CD4-positive, alpha-beta memory T cell (primary cell): ENCODE measurements around the gene EMD. TPM values are rescaled to one million over a fixed set of nuclear protein-coding genes. Genes with fewer than 3 reads are reported as not detected.
"Not testable (repeated sequence)": the region's sequence is repeated elsewhere in the genome, so short reads cannot be mapped to it uniquely, and the experiment has no call there.

ENCODE experiments used
- CTCF ChIA-PET: fragments of 350-600 bp; sonication (Branson Sonifier 250); formaldehyde crosslinking; loops from one replicate; lab custom pipeline; 2021; ENCODE audit warnings: inconsistent platforms; ENCODE audit not compliant: partially characterized antibody; lab: Charles Lee
- POLR2A ChIA-PET: fragments of 350-600 bp; sonication (Branson Sonifier 250); formaldehyde crosslinking; loops from one replicate; lab custom pipeline; 2021; ENCODE audit not compliant: partially characterized antibody; lab: Charles Lee
- DNase-seq, 5 donors: peaks; one replicate each; pipeline versions ENCODE4 v3.0.0 to v3.0.0-alpha.2; 2020 to 2022; ENCODE audit warnings: mixed read lengths in 1 of 5
- H3K27ac ChIP-seq: one replicate; pipeline ENCODE4 v1.7.0; 2013; ENCODE audit warnings: low read depth, low read length
- H3K27me3 ChIP-seq: 2 replicates; pipeline ENCODE4 v1.7.0; 2013; ENCODE audit warnings: mild to moderate bottlenecking, low read length, moderate library complexity; ENCODE audit not compliant: insufficient read depth
- H3K36me3 ChIP-seq: 2 replicates; pipeline ENCODE4 v1.7.0; 2013; ENCODE audit warnings: mild to moderate bottlenecking, low read length, moderate library complexity; ENCODE audit not compliant: insufficient read depth
- H3K4me1 ChIP-seq: 2 replicates; pipeline ENCODE4 v1.7.0; 2013; ENCODE audit warnings: mild to moderate bottlenecking, low read length, moderate library complexity; ENCODE audit not compliant: insufficient read depth
- H3K4me3 ChIP-seq, 2 donors: one replicate each; pipeline ENCODE4 v1.7.0; 2013; ENCODE audit warnings: low read length in 2 of 2, mild to moderate bottlenecking in 1 of 2
- H3K9me3 ChIP-seq, 2 donors: one replicate each; pipeline ENCODE4 v1.7.0; 2013; ENCODE audit warnings: low read length in 2 of 2, control low read depth in 1 of 2; ENCODE audit not compliant: control insufficient read depth in 1 of 2
- H3K27ac Mint-ChIP-seq, 7 donors: one replicate each; pipeline ENCODE4 v1.8.0; 2020 to 2021; ENCODE audit warnings: mixed read lengths in 7 of 7, mild to moderate bottlenecking in 6 of 7, inconsistent platforms in 3 of 7, moderate library complexity in 3 of 7
- H3K27me3 Mint-ChIP-seq, 2 donors: one replicate each; pipeline ENCODE4 v1.8.0; 2020 to 2021; ENCODE audit warnings: mixed read lengths in 2 of 2
- H3K36me3 Mint-ChIP-seq, 2 donors: one replicate each; pipeline ENCODE4 v1.8.0; 2020 to 2021; ENCODE audit warnings: mixed read lengths in 2 of 2, inconsistent platforms in 1 of 2, mild to moderate bottlenecking in 1 of 2
- H3K4me1 Mint-ChIP-seq, 4 donors: one replicate each; pipeline ENCODE4 v1.8.0; 2020 to 2021; ENCODE audit warnings: mixed read lengths in 4 of 4, mild to moderate bottlenecking in 1 of 4
- H3K4me3 Mint-ChIP-seq, 8 donors: one replicate each; pipeline ENCODE4 v1.8.0; 2020 to 2021; ENCODE audit warnings: mixed read lengths in 8 of 8, mild to moderate bottlenecking in 7 of 8, moderate library complexity in 6 of 8, inconsistent platforms in 3 of 8
- H3K9me3 Mint-ChIP-seq, 8 donors: one replicate each; pipeline ENCODE4 v1.8.0; 2020 to 2021; ENCODE audit warnings: mixed read lengths in 8 of 8, mild to moderate bottlenecking in 5 of 8, inconsistent platforms in 3 of 8, moderate library complexity in 1 of 8
- intact Hi-C: fragments of 100-400 bp; cut with micrococcal nuclease; formaldehyde crosslinking; loops from one replicate; pipeline ENCODE4 v1.15.1; 2023
- polyA plus RNA-seq, 2 donors: library from polyadenylated mRNA; unstranded; fragments of 300-500 nt; fragmentation: Illumina TruSeq; gene quantifications; one replicate each; pipeline ENCODE4 v1.2.3, GENCODE V29; 2021
- total RNA-seq, 2 experiments: library from RNA; stranded (reverse); gene quantifications; one replicate each; pipeline ENCODE4 v1.2.3, GENCODE V29; 2021

Gene EMD
- total and polyA plus RNA-seq, 4 experiments from 2014 or later: 30.3 to 88.7 (median 61.2) TPM

- POLR2A ChIA-PET, intact Hi-C loops, H3K4me1 Mint-ChIP-seq, H3K27ac ChIP-seq, H3K4me3 Mint-ChIP-seq, H3K4me1 ChIP-seq, H3K36me3 ChIP-seq, DNase-seq, H3K27me3 ChIP-seq, H3K27me3 Mint-ChIP-seq, H3K9me3 Mint-ChIP-seq, H3K4me3 ChIP-seq, H3K27ac Mint-ChIP-seq, H3K36me3 Mint-ChIP-seq, H3K9me3 ChIP-seq, CTCF ChIA-PET: not testable (repeated sequence)
Measured at GRCh38 chrX:154388649-154389048, 9.6 kb downstream of the EMD start.

DNA sequence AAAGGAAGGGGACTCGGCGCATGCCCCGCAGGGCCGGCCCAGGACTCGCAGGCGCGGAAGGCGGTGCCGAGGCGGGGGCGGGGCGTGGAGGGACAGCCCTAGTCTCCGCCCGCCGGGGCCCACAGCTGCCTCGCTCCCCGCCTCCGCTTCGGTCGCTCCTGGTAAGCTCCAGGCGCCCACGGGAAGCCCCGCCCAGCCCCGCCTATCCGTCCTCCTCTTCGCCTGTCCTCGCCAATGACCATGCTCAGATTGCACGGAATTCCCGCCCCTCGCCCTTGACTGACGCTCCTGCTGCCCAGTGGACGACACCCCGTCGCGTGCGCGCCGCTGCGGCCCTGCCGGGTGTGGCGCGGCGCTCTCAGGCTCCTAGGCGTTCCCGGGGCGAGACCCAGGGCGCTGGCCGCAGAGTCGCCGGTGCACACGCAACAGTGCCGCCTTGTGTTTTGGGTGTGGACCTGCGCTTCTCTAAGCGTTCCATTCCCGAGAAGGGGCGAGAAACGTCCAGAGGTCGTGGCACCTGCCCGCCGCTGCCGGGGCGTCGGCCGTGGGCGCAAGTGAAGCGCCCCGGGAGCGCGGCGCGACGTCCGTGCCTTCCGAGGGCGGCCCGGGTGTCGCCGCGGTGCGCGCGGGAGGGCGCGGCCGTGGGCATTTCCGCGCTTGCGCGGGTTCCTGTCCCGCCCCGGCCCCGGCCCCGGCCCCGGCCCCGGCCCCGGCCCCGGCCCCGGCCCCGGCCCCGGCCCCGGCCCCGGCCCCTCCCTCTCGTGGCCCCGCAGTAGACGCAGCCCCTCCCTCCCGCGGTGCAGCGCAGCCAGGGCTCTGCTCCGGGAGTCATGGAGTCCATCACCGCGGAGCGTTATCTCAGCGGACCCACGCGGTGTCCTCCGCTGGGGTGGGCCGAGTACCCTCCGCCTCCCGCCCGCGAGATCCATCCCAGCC lies 11.0 kb downstream of the EMD start:
- H3K36me3 Mint-ChIP-seq, H3K4me1 ChIP-seq, H3K27me3 Mint-ChIP-seq, POLR2A ChIA-PET, H3K27me3 ChIP-seq, intact Hi-C loops, CTCF ChIA-PET, H3K27ac ChIP-seq, H3K36me3 ChIP-seq, H3K4me3 ChIP-seq, H3K27ac Mint-ChIP-seq, H3K9me3 ChIP-seq, H3K4me3 Mint-ChIP-seq, H3K9me3 Mint-ChIP-seq, H3K4me1 Mint-ChIP-seq: not testable (repeated sequence)
- peak; percentile 24 to 70 (median 62) for DNase-seq

DNA sequence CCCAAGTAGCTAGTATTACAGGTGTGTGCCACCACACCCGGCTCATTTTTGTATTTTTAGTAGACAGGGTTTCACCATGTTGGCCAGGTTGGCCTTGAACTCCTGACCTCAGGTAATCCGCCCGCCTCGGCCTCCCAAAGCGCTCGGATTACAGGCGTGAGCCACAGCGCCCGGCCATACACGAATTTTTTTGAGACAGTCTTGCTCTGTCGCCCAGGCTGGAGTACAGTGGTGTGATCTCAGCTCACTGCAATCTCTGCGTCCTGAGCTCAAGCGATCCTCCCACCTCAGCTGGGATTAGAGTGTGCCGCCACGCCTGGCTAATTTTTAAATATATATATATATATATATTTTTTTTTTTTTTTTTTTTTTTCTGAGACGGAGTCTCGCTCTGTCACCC lies 17.3 kb downstream of the EMD start:
- peaks cover 19 to 32% of the 10 kb centered on the region in 2 donors for H3K36me3 Mint-ChIP-seq
- intact Hi-C loops, H3K4me3 ChIP-seq, H3K27me3 Mint-ChIP-seq, H3K9me3 ChIP-seq, H3K27ac ChIP-seq, H3K27me3 ChIP-seq, DNase-seq: not testable (repeated sequence)
- H3K4me1 Mint-ChIP-seq: peaks cover 7 to 32% (median 16%) of the 10 kb centered on the region in 4 donors
- peaks cover 0 to 13% (median 0%) of the 10 kb centered on the region in 8 donors for H3K9me3 Mint-ChIP-seq
- POLR2A ChIA-PET: interaction anchor here (0.9 to 6.0 kb wide), 5 partner anchors 15 to 91 kb away, joined by 3 to 111 read pairs (median 69); partner anchors contain the start of genes DNASE1L1, SLC10A3, TAFAZZIN and UBL4A
- peak overlapping the region in 2 of 8 donors; percentile 52 to 63 for H3K4me3 Mint-ChIP-seq
- peak overlapping the region in 2 of 7 donors; percentile 43 to 99 for H3K27ac Mint-ChIP-seq
- CTCF ChIA-PET: interaction anchor here (0.6 kb wide), 1 partner anchor 88 kb away, joined by 3 read pairs; no protein-coding TSS in a partner anchor
- Histone ChIP-seq H3K4me1 (peaks cover 15% of the 10 kb centered on the region), H3K36me3 (peaks cover 23% of the 10 kb centered on the region)

DNA sequence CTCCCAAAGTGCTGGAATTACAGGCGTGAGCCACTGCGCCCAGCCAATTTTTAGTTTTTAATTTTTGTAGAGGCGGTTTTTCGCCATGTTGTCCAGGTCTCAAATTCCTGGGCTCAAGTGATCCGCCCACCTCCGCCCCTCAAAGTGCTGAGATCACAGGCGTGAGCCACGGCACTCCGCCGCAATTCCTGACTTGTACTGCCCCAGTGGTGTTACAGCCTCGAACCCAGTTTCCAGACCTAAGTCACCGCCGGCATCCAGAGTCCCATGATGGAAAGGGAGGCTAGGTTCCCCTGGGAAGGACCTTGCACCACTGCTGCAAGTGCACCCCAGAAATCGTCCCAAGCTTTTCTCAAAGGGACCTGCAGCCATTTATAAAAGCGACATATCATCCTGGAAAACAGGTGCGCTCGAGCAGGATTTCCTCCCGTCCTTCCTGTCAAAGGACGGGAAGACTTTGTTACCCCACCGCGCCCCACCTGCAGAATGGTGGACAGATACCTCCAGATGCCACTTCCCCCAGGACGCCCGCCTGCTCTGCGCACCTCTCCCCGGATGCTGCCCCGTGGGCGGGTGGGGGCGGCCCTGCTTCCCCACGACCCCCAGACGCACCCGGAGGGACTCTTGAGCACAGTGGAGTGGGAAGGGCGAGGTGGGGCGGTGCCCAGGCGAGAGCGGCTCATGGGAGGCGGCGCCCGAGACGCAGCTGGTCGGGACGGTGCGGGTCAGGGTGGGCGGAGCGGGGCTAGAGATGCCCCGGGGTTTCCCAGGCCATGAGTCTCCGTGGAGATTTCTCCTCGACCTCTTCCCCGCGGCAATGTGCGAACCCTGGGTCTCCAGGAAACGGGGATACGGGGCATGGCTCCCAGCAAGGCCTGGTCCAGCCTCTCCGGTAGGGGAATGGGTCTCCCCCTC lies 18.1 kb downstream of the EMD start:
- DNase-seq: peak in 1 of 5 donors; percentile 64
- peak overlapping the region; percentile 96 to 99 (median 99) for H3K4me3 Mint-ChIP-seq
- H3K36me3 ChIP-seq: peaks cover 23% of the 10 kb centered on the region
- intact Hi-C loops: no loop called here
- H3K9me3 Mint-ChIP-seq: peaks cover 0 to 13% (median 0%) of the 10 kb centered on the region in 8 donors
- H3K36me3 Mint-ChIP-seq: peaks cover 19 to 34% of the 10 kb centered on the region in 2 donors
- H3K27me3 Mint-ChIP-seq: no peaks in the 10 kb centered on the region
- peak overlapping the region; percentile 99 to 100 (median 99) for H3K27ac Mint-ChIP-seq
- H3K4me3 ChIP-seq: peak overlapping the region; percentile 11 to 95
- peak overlapping the region; percentile 96 for H3K27ac ChIP-seq
- CTCF ChIA-PET: interaction anchor here (0.8 to 3.1 kb wide), 3 partner anchors 11 to 137 kb away, joined by 3 to 26 read pairs (median 3); partner anchors contain the start of gene DNASE1L1
- H3K4me1 ChIP-seq: peaks cover 15% of the 10 kb centered on the region
- POLR2A ChIA-PET: interaction anchor here (0.6 to 6.0 kb wide), 32 partner anchors 14 to 470 kb away, joined by 3 to 111 read pairs (median 6); partner anchors contain the start of genes ATP6AP1, DNASE1L1, EMD and FAM3A
- peaks cover 7 to 32% (median 16%) of the 10 kb centered on the region in 4 donors for H3K4me1 Mint-ChIP-seq
- no peaks in the 10 kb centered on the region for H3K9me3 ChIP-seq
- no peaks in the 10 kb centered on the region for H3K27me3 ChIP-seq

- ChIA-PET POLR2A (interaction anchor here (0.6 to 6.0 kb wide), 40 partner anchors 13 to 470 kb away, joined by 3 to 111 read pairs (median 4); partner anchors contain the start of genes ATP6AP1, DNASE1L1, EMD and FAM3A), CTCF (interaction anchor here (0.8 to 3.1 kb wide), 11 partner anchors 10 to 136 kb away, joined by 3 to 26 read pairs (median 4); partner anchors contain the start of genes ATP6AP1, DNASE1L1 and SLC10A3)
- H3K4me3 ChIP-seq: peak within 1 kb of the TSS; percentile 55 to 95
- intact Hi-C loops: no loop called here
- peak within 1 kb of the TSS; percentile 96 for H3K27ac ChIP-seq
- peak within 1 kb of the TSS; percentile 96 to 99 (median 99) for H3K4me3 Mint-ChIP-seq
- H3K27ac Mint-ChIP-seq: peak within 1 kb of the TSS; percentile 99 to 100 (median 99)
- H3K9me3 Mint-ChIP-seq: peaks cover 0 to 13% (median 0%) of the 10 kb centered on the region in 8 donors
- peaks cover 7 to 32% (median 16%) of the 10 kb centered on the region in 4 donors for H3K4me1 Mint-ChIP-seq
- H3K9me3 ChIP-seq: no peaks in the 10 kb centered on the region
- peaks cover 23% of the 10 kb centered on the region for H3K36me3 ChIP-seq
- peak; percentile 86 to 94 (median 92) for DNase-seq
- H3K36me3 Mint-ChIP-seq: peaks cover 19 to 34% of the 10 kb centered on the region in 2 donors
- no peaks in the 10 kb centered on the region for H3K27me3 ChIP-seq
- H3K4me1 ChIP-seq: peaks cover 15% of the 10 kb centered on the region
- no peaks in the 10 kb centered on the region for H3K27me3 Mint-ChIP-seq
Measured at GRCh38 chrX:154397888-154398667, 19.0 kb downstream of the EMD start, which contains the start of gene RPL10. TSS of gene RPL10 (plus strand) at chrX:154398377. CDS start at chrX:154398520, 143 bp downstream.
